Fibroblast of lung (primary cell): ENCODE measurements around the gene CALCA. TPM values are rescaled to one million over a fixed set of nuclear protein-coding genes. Genes with fewer than 3 reads are reported as not detected.

ENCODE experiments used
- DNase-seq, 2 donors: peaks; one replicate each; pipeline versions ENCODE4 v3.0.0 to v3.0.0-alpha.2; 2010; ENCODE audit warnings: low read depth in 2 of 2
- H2AFZ ChIP-seq: 2 replicates; pipeline ENCODE4 v1.5.1; 2012; ENCODE audit warnings: low read length, control low read depth, inconsistent platforms
- H3K27ac ChIP-seq: 2 replicates; pipeline ENCODE4 v1.5.1; 2011; ENCODE audit warnings: low read length, control low read depth; ENCODE audit not compliant: insufficient read depth
- H3K27me3 ChIP-seq: 2 replicates; pipeline ENCODE4 v1.5.1; 2011; ENCODE audit warnings: mild to moderate bottlenecking, low read length; ENCODE audit not compliant: control insufficient read depth, insufficient read depth
- H3K36me3 ChIP-seq: 2 replicates; pipeline ENCODE4 v1.5.1; 2011; ENCODE audit warnings: low read length; ENCODE audit not compliant: control insufficient read depth, insufficient read depth
- H3K4me1 ChIP-seq: 2 replicates; pipeline ENCODE4 v1.5.1; 2011; ENCODE audit warnings: low read length; ENCODE audit not compliant: control insufficient read depth, insufficient read depth; ENCODE audit errors: extremely low read depth
- H3K4me2 ChIP-seq: 2 replicates; pipeline ENCODE4 v1.5.1; 2011; ENCODE audit warnings: low read length, control low read depth; ENCODE audit not compliant: insufficient read depth; ENCODE audit errors: extremely low read depth
- H3K4me3 ChIP-seq, 4 experiments: fragments of 200-600 bp in 1 of 4; sonication (generic) in 1 of 4; replicated peaks in 1 of 4; 2 replicates each; pipeline ENCODE4 v1.5.1; 2011 to 2016; ENCODE audit warnings: low read length in 4 of 4, low read depth in 3 of 4, mild to moderate bottlenecking in 3 of 4, control low read depth in 2 of 4, inconsistent platforms in 1 of 4, mixed read lengths in 1 of 4; ENCODE audit not compliant: insufficient read depth in 1 of 4; ENCODE audit errors: control extremely low read depth in 1 of 4
- H3K79me2 ChIP-seq: 2 replicates; pipeline ENCODE4 v1.5.1; 2012; ENCODE audit warnings: mild to moderate bottlenecking, low read length, inconsistent platforms; ENCODE audit not compliant: control insufficient read depth, insufficient read depth
- H3K9ac ChIP-seq: 2 replicates; pipeline ENCODE4 v1.5.1; 2011; ENCODE audit warnings: mild to moderate bottlenecking, low read length, control low read depth; ENCODE audit not compliant: insufficient read depth
- H3K9me3 ChIP-seq: 2 replicates; pipeline ENCODE4 v1.5.1; 2012; ENCODE audit warnings: low read depth, low read length; ENCODE audit not compliant: control insufficient read depth, insufficient read depth
- H4K20me1 ChIP-seq: 2 replicates; pipeline ENCODE4 v1.5.1; 2011; ENCODE audit warnings: low read length; ENCODE audit not compliant: control insufficient read depth, insufficient read depth; ENCODE audit errors: extremely low read depth
- CTCF ChIP-seq, 2 donors: IDR thresholded peaks in 1 of 2; conservative IDR thresholded peaks in 1 of 2; 1 replicate in 1 of 2; 2 replicates in 1 of 2; pipeline ENCODE4 v1.5.1; 2011 to 2012; ENCODE audit warnings: low read length in 2 of 2, control low read depth in 1 of 2, inconsistent platforms in 1 of 2, low read depth in 1 of 2, mild to moderate bottlenecking in 1 of 2
- EZH2 ChIP-seq: IDR thresholded peaks from 2 replicates; pipeline ENCODE4 v1.5.1; 2012; ENCODE audit warnings: low read length, control low read depth, mild to moderate bottlenecking; ENCODE audit errors: missing control alignments
- polyA plus RNA-seq, 2 donors: library from polyadenylated mRNA; depleted of rRNA in 1 of 2; stranded (reverse) in 1 of 2; unstranded in 1 of 2; fragments of >200 nt; gene quantifications; 2 replicates each; pipeline ENCODE4 v1.2.1, GENCODE V29; 2011 to 2012; ENCODE audit warnings: missing spikeins in 1 of 2
- total RNA-seq: library from RNA; depleted of rRNA; stranded (reverse); fragments of >200 nt; gene quantifications from 2 replicates; pipeline ENCODE4 v1.2.1, GENCODE V29; 2014

CALCA gene
- total and polyA plus RNA-seq, 2 donors (not counting 1 experiment from before 2014, with no cell fraction given) = not detected

DNA sequence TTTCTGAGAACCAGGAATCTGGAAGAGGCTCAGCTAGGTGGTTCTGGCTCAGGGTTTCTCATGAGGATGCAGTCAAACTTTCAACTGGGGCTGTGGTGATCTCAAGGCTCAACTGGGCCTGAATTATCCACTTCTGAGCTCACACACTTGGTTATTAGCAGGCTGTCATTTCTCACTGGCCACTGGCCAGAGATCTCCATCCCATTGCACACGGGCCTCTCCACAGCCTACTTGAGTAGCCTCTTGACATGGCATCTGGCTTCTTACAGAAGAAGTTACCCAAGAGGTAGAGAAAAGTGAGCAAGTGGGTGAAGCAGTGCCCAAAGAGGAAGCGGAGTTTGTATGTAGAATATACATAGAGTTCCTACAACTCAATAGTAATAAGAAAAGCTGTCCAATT lies 16.0 kb downstream of the CALCA start:
- Histone ChIP-seq H2AFZ (no peak overlapping the region), H4K20me1 (no peaks in the 10 kb centered on the region), H3K4me1 (no peaks in the 10 kb centered on the region), H3K9ac (no peak overlapping the region), H3K9me3 (no peaks in the 10 kb centered on the region), H3K4me3 (no peak overlapping the region), H3K4me2 (no peak overlapping the region), H3K79me2 (no peaks in the 10 kb centered on the region), H3K27me3 (no peaks in the 10 kb centered on the region), H3K36me3 (no peaks in the 10 kb centered on the region), H3K27ac (no peak overlapping the region)
- TF ChIP-seq EZH2 (no peak), CTCF (conservative IDR thresholded peaks at IDR 0.05 in 1 of 2, IDR thresholded peaks at IDR 0.05 in 1 of 2; ENCODE audit: low read depth in 1 of 2, low read length in 2 of 2) (no peak)
- no peak for DNase-seq

GRCh38 chr11:14954581-14954980 lies 17.6 kb downstream of the CALCA start:
- Histone ChIP-seq H3K4me1 (no peaks in the 10 kb centered on the region), H2AFZ (no peak overlapping the region), H3K79me2 (no peaks in the 10 kb centered on the region), H3K9me3 (no peaks in the 10 kb centered on the region), H3K4me2 (no peak overlapping the region), H3K9ac (no peak overlapping the region), H3K27me3 (no peaks in the 10 kb centered on the region), H3K36me3 (no peaks in the 10 kb centered on the region), H3K27ac (no peak overlapping the region), H4K20me1 (no peaks in the 10 kb centered on the region), H3K4me3 (no peak overlapping the region)
- TF ChIP-seq CTCF (conservative IDR thresholded peaks at IDR 0.05 in 1 of 2, IDR thresholded peaks at IDR 0.05 in 1 of 2; ENCODE audit: low read depth in 1 of 2, low read length in 2 of 2) = no peak
- no peak for TF ChIP-seq EZH2
- DNase-seq = no peak

DNA sequence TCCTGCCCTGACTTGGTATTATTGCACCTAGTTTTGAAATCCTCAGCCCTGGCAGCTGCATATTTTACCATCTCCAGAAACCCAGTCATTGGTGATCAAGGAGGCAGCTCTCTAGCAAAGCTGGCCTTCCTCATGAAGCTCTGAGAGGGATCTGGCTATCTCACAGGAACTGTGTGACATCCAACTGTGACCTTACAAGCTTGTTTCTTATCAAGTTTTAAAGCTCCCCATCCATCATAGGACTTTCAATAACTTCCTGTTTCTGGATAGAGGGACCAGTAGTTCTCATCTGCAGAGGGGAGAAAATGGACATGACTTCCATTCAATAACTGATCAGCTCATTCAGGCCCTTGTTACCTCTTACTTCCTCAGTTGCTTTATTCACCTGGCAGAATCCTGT lies 18.2 kb downstream of the CALCA start:
- no peak overlapping the region for H3K4me2 ChIP-seq
- TF ChIP-seq EZH2 (no peak), CTCF (conservative IDR thresholded peaks at IDR 0.05 in 1 of 2, IDR thresholded peaks at IDR 0.05 in 1 of 2; ENCODE audit: low read depth in 1 of 2, low read length in 2 of 2) (no peak)
- H3K9me3 ChIP-seq = no peaks in the 10 kb centered on the region
- no peaks in the 10 kb centered on the region for H3K79me2 ChIP-seq
- H4K20me1 ChIP-seq = no peaks in the 10 kb centered on the region
- no peak overlapping the region for H2AFZ ChIP-seq
- H3K36me3 ChIP-seq = no peaks in the 10 kb centered on the region
- H3K27me3 ChIP-seq = no peaks in the 10 kb centered on the region
- no peak overlapping the region for H3K9ac ChIP-seq
- no peak overlapping the region for H3K4me3 ChIP-seq
- no peaks in the 10 kb centered on the region for H3K4me1 ChIP-seq
- DNase-seq = no peak
- H3K27ac ChIP-seq = no peak overlapping the region
